Type B pancreatic cell (in vitro differentiated cells): ENCODE measurements around the gene HMX2. TPM values are rescaled to one million over a fixed set of nuclear protein-coding genes. Genes with fewer than 3 reads are reported as not detected.

Experiments used
- DNase-seq: peaks from one replicate; pipeline ENCODE4 v3.0.0; 2021; ENCODE audit warnings: mixed read lengths; ENCODE audit not compliant: unreplicated experiment; ENCODE audit errors: extremely low spot score
- H3K27ac Mint-ChIP-seq: 2 replicates; pipeline ENCODE4 v1.8.0; 2021; ENCODE audit warnings: mild to moderate bottlenecking, mixed read lengths
- H3K27me3 Mint-ChIP-seq: 2 replicates; pipeline ENCODE4 v1.8.0; 2021; ENCODE audit warnings: mixed read lengths
- H3K36me3 Mint-ChIP-seq: 2 replicates; pipeline ENCODE4 v1.8.0; 2021; ENCODE audit warnings: mixed read lengths
- H3K4me1 Mint-ChIP-seq: one replicate; pipeline ENCODE4 v1.8.0; 2021; ENCODE audit warnings: mixed read lengths; ENCODE audit not compliant: unreplicated experiment
- H3K4me3 Mint-ChIP-seq: 2 replicates; pipeline ENCODE4 v1.8.0; 2021; ENCODE audit warnings: mild to moderate bottlenecking, mixed read lengths
- H3K9me3 Mint-ChIP-seq: 2 replicates; pipeline ENCODE4 v1.8.0; 2021; ENCODE audit warnings: mixed read lengths
- total RNA-seq: library from RNA; stranded (reverse); gene quantifications from 2 replicates; pipeline ENCODE4 v1.2.1, GENCODE V29; 2021; ENCODE audit warnings: low replicate concordance
- TF ChIP-seq, protein P1 (sequence below): fragments of 200-600 bp; sonication (generic); conservative IDR thresholded peaks from 2 replicates; pipeline ENCODE4 v1.5.0; 2021; ENCODE audit warnings: antibody characterized with exemption, mild to moderate bottlenecking

The HMX2 gene
- total RNA-seq, 1 donor from 2014 or later = 0.19 TPM

DNA sequence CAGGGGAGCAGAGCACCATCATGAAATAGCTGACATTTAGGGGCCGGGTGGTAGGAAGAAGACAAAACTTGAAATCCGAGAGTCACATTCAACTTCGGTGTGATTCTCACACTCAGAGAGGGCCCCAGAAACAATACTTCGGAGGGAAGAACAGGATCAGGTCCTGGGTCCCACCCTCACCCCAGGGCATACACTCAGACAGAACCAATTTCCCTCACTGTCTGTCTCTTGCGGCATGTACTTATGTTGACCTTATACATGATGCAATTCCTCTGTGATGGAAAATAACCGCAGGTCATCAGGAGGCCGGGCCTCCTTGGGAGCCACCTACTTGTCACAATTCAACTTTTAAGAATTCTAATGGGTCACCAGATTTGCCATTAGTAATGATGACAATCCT is 38.5 kb upstream of the HMX2 start:
- TF ChIP-seq, protein P1, sequence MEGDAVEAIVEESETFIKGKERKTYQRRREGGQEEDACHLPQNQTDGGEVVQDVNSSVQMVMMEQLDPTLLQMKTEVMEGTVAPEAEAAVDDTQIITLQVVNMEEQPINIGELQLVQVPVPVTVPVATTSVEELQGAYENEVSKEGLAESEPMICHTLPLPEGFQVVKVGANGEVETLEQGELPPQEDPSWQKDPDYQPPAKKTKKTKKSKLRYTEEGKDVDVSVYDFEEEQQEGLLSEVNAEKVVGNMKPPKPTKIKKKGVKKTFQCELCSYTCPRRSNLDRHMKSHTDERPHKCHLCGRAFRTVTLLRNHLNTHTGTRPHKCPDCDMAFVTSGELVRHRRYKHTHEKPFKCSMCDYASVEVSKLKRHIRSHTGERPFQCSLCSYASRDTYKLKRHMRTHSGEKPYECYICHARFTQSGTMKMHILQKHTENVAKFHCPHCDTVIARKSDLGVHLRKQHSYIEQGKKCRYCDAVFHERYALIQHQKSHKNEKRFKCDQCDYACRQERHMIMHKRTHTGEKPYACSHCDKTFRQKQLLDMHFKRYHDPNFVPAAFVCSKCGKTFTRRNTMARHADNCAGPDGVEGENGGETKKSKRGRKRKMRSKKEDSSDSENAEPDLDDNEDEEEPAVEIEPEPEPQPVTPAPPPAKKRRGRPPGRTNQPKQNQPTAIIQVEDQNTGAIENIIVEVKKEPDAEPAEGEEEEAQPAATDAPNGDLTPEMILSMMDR = no peak
- Mint-ChIP-seq H3K36me3 (no peaks in the 10 kb centered on the region), H3K27me3 (peaks cover 59% of the 10 kb centered on the region), H3K4me1 (no peaks in the 10 kb centered on the region), H3K9me3 (no peaks in the 10 kb centered on the region), H3K27ac (no peak overlapping the region), H3K4me3 (no peak overlapping the region)
- no peak for DNase-seq

DNA sequence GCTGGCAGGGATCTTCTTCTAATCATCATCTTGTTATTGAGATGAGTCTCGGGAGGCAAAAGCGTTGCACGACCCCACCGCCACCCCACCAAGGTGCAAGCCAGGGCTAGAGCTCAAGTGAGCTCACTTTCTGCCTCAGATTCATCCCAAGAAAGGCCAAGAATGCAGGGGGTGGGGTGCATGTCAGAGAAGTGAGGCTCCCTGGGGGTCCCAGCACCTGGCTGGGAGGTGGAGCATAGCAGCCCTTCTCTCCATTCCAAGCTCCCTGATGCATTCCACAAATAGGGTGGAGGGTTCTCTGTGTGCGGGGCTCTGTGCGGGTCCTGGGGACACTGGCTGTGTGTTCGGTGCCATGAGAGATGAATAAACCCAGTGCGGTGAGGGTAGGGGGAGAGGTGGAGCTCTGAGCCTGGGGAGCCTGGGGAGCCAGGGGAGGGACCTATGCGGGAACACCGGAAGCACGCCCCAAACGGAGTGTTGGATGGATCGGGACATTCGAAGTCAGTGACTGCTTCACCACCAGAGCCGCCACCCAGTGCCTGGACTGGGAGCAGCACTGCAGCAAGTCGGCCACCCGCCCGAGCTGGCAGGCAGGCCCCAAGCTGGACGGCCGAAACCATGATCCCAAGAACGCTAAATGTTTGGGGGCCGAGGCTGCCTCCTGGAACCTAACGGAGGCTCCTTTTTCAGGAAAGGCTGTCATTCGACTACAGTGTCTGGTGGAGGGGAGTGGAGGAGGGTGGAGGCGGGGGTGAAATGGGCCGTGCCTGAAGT is 30.1 kb upstream of the HMX2 start:
- H3K9me3 Mint-ChIP-seq = no peaks in the 10 kb centered on the region
- no peak overlapping the region for H3K4me3 Mint-ChIP-seq
- no peaks in the 10 kb centered on the region for H3K36me3 Mint-ChIP-seq
- TF ChIP-seq, protein P1 = no peak
- H3K27ac Mint-ChIP-seq = no peak overlapping the region
- DNase-seq = no peak
- no peaks in the 10 kb centered on the region for H3K4me1 Mint-ChIP-seq
- peaks cover 66% of the 10 kb centered on the region for H3K27me3 Mint-ChIP-seq

DNA sequence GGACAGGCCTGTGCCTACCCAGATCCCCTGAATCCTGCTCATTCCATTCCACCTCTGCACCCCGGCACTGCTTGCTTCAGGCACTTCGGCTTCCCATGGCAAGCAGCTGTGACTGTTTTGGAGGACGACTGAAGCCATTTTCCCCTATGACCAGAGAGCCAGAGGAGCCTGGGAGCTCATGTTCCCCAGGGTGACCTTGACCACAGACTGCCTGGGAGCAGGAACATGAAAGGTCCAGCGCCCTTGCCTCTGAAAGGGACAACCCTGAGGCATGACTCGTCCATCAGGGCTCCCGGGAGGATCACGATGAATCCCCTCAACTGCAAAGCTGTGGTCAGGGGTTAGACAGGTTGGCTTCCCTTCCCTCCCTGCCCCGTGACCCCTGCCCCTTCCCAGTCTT is 28.9 kb upstream of the HMX2 start:
- Mint-ChIP-seq H3K4me1 (no peaks in the 10 kb centered on the region), H3K4me3 (no peak overlapping the region), H3K9me3 (no peaks in the 10 kb centered on the region), H3K27me3 (peaks cover 66% of the 10 kb centered on the region), H3K27ac (no peak overlapping the region), H3K36me3 (no peaks in the 10 kb centered on the region)
- TF ChIP-seq, protein P1 = no peak
- no peak for DNase-seq

DNA sequence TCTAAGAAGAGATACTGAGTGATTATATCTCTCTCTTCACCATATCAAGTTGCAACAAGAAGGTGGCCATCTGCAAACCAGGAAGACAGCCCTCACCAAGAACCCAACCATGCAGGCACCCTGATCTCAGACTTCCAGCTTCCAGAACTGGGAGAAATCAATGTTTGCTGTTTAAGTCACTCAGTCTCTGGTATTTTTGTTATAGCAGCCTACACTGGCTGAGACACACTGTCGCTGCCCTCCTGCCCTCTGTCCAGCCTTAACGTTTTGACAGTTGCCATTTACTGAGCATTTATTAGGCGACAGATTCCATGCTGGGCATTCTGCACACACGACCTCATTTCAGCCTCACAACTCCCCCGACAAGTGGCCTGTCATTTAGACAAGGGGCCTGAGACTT is 21.7 kb upstream of the HMX2 start:
- no peaks in the 10 kb centered on the region for H3K36me3 Mint-ChIP-seq
- H3K9me3 Mint-ChIP-seq = no peaks in the 10 kb centered on the region
- H3K27ac Mint-ChIP-seq = no peak overlapping the region
- H3K27me3 Mint-ChIP-seq = peaks cover 92% of the 10 kb centered on the region
- no peak overlapping the region for H3K4me3 Mint-ChIP-seq
- TF ChIP-seq, protein P1 = no peak
- DNase-seq = no peak
- no peaks in the 10 kb centered on the region for H3K4me1 Mint-ChIP-seq

DNA sequence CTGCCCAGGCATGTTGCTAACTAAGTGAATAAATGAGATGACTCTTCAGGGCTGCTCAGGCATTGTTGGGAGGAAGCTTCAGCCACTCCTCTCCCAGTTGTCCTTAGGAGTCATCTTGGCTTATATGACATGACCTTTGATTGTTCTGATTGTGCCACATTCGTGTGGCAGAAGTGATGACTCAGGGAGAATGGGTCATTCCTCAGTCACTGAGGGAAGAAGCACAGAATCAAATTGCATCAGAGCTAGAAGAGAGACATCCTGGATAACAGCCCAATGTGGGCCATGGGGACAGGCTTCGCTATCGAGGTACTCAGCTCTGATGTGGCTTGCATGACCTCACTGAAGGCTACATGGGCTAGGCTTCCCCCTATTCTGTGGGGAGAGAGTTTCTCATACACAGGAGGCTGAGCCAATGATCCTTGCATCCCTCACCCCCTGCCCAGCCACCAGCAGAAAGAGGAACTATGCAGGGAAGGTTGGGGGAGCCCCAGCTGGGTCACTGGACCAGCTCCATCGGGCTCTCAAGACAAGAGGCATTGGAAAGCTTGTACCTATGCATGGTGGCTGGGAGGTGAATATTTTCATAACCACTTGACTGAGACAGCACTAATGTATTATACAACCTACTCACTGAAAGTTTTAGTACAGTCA is 18.2 kb upstream of the HMX2 start:
- TF ChIP-seq, protein P1 = no peak
- Mint-ChIP-seq H3K36me3 (no peaks in the 10 kb centered on the region), H3K4me3 (no peak overlapping the region), H3K4me1 (peaks cover 7% of the 10 kb centered on the region), H3K27me3 (peaks cover 100% of the 10 kb centered on the region), H3K9me3 (no peaks in the 10 kb centered on the region), H3K27ac (no peak overlapping the region)
- DNase-seq = no peak
